ENCODE results near the gene MOCS1. TPM values are rescaled to one million over a fixed set of nuclear protein-coding genes. Genes with fewer than 3 reads are reported as not detected.
"Not testable (repeated sequence)": the region's sequence is repeated elsewhere in the genome, so short reads cannot be mapped to it uniquely, and the experiment has no call there.

Gene MOCS1
- total RNA-seq (2014; rRNA removed; shearing (Covaris generic)), result 5.9 and 7.0 TPM in 2 replicates

DNA sequence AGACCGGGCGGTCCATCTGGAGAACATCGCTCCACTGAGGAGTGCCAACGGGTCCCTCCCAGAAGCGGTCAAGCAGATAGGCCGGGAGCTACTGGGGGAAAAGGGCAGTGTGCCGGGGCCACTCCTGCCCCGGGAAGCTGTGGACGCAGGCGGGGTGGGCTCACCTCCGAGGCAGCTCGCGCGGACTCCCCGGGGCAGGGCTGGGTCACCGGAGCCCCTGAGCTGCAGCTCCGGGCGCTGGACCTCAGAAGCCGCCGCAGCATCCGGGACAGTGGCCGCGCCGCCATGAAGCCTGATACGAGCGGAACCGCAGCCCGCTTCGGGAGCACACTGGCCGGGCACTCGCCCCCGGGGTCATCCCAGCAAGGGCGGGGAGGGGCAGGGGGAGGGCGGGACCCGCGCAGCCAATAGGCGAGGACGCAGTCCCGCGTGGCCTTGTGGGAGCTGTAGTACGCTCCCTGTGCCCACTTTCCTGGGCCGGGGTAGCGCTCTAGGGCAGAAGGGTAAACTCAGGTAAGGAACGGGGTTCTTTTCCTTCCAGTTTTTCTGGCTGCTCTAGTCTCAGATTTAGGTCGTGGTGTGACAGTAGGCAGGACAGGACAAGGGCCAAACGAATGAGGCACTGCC, at the start of gene MOCS1:
MOCS1 (minus strand) TSS at position 332 of the 627 bp plus-strand sequence; CDS start at position 287, 45 bp downstream.
- peak; percentile 69 for DNase-seq (ENCODE audit: low read depth)

DNA sequence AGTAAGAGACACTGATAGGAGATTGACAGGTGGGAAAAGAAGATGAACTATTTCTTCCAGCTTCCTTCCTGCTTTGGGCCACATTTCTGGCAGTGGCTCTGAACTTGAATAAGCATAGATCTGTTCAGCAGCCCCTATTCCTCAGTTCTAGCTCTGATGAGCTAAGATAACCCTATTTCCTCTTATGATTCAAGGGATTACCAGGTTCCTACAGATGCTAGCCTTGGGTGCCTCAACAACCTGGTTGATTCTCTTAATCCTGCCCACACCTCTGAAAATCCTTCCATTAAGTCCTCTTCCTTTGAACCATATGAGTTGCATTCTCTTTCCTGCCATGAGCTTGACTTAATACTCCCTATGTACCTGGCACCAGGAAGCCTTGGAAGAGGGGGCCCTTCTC, 49.8 kb upstream of the MOCS1 start:
- DNase-seq (ENCODE audit: low read depth), result no peak

DNA sequence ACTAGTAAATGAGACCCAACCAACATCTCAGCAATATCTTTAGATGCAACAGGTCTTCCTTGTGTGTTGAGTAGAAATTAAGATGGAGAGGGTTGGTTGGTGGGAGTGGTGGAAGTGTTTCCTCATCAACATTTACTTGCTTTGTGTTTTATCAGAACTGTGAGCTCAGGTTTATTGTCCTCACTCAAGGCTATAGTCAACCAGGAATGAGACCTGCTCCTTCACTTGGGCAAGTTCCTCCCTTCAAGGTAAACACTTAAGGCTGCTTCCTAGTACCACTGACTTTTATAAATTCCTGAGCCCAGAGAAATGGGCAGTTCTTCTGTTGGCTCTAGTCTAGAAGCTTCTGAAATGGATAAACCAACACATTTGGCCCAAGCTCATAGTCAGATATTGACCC, 48.9 kb upstream of the MOCS1 start:
- no peak for DNase-seq (ENCODE audit: low read depth)

DNA sequence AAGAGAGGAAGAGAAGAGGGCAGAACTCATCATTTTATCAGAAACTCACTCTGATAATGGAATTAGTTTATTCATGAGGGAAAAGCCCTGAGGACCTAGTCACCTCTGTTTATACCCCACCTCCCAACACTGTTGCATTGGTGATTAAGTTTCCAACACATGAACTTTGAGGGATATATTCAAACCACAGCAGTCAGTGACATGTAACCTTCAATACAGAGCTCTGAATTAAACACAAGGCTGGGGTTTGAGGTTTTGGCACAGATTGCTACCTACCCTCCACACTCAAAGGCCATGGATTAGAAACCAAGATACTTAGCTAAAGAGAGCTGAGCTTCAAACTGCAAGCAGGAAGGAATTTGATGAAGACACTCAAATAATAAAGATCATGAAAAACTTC, 48.5 kb upstream of the MOCS1 start:
- DNase-seq (ENCODE audit: low read depth), result no peak

DNA sequence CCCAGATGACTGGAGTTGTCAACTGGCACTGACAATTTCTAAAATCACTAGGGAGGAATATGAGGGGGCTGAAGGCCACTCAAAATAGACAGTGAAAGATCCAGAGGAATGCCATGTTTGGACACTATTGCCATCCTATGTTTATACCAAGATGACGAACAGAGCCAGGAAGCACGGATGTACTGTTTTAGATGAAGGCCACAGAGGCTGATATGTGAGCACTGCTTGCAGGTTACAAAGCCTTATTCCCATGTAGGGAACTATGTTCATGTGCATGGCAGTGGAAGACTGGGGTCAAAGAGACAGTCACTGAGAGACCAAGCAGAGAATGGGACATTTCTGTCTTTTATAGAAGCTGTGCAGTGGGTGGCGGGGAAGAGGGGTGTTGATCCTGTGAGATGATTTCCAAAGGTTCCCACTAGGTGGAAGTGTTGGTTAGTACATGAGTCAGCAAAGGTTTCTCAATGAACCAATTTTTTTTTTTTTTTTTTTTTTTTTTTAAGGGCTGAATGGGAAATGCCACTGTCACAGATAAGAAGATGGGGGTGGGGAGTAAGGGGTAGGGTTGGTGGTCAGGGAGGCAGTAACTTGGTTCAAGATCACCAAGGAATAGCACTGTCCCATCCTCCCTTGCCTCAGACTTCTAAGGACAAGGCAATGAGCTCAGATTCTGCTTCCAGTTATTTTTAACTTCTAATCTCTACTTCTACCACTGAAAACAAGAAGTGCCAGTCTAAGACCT, 46.7 kb upstream of the MOCS1 start:
- peak; percentile 58 for DNase-seq (ENCODE audit: low read depth)

DNA sequence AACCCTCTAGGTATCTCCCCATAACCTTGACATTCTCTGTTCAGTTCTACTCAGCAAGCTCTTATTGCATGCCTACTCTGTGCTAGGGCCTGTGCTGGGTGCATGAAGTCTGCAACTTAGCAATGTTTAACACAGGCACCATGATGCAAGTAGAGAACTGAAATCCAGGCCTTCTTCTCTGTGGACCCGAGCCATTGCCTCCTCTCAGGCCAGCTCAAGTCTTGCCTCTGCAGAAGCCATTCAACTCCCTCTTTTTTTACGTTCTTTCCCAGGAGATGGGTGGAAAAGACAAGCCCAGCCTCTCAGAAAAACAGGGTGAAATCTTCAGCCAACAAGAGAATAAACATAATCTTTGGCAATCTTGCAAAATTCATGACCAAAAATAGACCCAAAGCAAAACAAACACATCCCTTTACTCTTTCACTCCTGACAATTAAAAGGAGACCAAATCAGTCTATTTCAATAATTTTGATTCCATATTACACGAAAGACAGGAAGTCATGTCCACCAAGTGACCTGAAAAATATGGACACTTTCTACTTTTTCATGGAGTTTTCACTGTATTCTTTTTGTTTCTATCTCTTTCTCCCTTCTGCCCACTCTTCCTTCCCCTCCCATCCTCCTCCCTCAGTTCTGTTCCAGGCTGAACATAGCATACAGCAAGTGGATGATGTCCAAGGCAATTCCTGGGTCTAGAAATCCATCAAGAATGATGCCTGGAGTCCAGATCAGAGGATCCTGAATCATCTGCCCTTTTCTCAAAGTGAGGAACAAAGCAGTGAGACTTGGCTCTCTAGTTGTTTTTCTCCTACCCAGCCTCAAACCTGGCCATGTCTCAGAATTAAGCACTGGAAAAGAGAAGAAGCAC, 45.4 kb upstream of the MOCS1 start:
- no peak for DNase-seq (ENCODE audit: low read depth)

DNA sequence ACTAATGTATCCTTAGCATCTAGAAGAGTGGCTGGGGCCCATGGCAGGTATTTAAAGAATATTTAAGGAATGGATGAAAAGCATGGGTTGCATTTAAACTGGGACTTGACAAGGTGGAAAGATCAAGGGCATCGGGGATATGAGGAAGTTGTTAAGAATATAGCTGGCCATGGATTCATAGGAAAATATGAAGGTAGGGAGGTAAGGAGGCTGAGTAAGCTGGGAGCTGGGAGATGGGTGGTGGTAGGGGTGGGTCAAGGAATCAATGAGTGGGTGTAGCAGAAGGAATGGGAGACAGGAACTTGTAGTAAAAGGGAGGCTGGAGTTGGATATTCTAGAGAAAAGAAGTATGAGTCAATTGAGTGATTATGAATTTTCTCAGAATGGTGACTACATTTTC, 44.0 kb upstream of the MOCS1 start:
- DNase-seq (ENCODE audit: low read depth), result no peak

DNA sequence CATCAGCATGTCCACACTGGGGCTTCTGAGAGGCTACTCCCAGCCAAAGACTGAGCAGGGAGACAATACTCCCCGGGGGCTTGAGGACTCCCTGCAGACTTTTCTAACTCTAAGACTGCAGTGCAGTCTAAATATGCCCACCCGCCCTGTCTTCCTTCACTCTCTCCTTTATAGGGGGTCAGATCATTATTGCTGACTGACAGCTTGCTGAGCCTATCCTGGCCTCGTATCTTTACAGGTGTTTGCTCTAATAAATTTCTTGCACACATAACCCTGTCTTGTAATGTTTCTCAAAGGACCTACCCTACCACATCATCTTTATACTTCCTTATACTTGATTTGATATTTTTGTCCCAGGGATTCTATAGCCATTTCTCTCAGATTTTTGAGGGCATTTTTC, 39.4 kb upstream of the MOCS1 start:
- no peak for DNase-seq (ENCODE audit: low read depth)

DNA sequence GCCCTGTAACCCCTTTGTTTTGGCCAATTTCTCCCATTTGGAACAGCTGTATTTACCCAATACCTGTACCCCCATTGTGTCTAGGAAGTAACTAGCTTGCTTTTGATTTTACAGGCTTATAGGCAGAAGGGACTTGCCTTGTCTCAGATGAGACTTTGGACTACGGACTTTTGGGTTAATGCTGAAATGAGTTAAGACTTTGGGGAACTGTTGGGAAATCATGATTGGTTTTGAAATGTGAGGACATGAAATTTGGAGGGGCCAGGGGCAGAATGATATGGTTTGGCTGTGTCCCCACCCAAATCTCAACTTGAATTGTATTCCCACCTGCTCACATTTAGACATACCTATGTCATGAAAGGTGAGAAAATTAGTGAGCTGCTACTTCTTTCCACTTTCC, 38.5 kb upstream of the MOCS1 start:
- not testable (repeated sequence) for DNase-seq (ENCODE audit: low read depth)

DNA sequence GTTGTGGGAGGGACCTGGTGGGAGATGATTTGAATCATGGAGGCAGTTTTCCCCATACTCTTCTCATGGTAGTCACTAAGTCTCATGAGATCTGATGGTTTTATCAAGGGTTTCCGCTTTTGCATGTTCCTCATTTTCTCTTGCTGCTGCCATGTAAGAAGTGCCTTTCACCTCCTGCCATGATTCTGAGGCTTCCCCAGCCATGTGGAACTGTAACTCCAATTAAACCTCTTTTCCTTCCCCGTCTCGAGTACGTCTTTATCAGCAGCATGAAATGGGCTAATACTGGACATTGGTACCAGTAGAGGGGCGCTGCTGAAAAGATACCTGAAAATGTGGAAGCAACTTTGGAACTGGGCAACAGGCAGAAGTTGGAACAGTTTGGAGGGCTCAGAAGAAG, 36.9 kb upstream of the MOCS1 start:
- not testable (repeated sequence) for DNase-seq (ENCODE audit: low read depth)

DNA sequence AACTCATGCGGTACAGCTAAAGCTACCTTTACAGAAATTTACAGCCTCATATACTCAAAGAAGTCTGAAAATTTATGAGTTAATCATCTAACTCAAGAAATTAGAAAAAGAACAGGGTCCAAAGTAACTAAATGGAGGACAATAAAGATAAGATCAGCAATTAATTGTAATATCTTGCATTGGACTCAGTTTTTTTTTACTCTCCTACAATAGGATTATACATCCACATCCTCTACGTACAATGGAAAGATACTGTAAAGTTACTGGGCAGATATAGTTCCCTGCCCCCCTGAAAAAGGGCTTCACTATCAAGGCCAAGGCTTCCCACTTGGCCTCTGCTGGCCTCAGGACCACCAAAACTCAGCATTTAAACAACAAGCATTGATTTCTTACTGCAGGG, 31.5 kb upstream of the MOCS1 start:
- DNase-seq (ENCODE audit: low read depth), result no peak

DNA sequence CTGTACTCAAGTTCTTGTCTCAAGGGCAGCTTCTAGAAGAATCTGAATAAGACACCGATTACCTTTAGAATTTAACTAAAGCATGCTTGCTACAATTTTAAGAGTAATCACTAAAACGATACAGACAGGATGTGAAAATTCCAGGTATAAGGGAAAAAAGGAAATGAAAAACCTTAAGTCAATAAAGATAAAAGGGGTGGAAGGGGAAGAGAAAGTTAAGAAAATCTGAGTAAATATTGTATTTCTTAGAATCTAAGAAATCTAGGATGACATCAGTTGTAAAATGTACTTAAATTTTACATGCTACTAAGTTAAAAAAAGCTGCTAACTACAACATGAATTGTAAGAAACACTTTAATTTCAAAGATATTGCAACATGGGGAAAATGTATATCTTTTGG, 30.3 kb upstream of the MOCS1 start:
- DNase-seq (ENCODE audit: low read depth), result no peak

DNA sequence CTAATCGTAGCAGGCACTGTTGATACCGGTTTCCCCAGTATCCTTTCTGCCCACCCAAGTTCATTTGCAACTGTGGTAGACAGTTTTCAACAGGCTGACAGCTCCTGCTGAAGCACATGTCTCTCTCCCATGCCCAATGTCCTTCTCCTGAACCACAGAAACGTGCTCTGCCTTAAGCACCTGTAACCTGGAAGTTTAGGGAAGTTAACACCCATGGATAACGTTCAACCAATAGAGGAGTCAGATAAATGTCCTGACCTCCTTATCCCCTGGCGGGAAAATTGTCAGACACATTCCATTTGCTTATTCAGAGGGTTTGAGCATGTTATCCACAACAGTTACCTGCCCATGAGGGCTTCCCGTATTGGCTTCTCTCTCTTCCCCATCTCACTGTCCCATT, 29.8 kb upstream of the MOCS1 start:
- DNase-seq (ENCODE audit: low read depth), result no peak

DNA sequence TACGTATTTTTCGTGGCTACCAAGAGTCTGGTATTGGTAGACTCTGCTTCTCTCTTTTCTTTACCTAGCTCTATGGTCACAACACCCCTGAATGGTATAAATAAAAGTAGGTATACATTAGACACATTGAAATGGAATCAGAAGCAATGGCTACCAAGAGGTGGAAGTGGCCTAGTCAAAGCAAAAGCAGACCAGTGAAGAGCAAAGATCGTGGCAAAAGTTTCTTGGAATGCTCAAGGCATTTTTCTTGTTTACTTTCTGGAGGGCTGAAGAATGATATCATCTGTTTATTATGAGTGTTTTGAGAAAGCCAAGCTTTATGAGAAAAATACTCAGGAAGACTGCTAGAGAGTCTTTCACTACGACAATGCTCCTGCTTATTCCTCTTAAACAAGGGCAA, 28.6 kb upstream of the MOCS1 start:
- peak; percentile 62 for DNase-seq (ENCODE audit: low read depth)

DNA sequence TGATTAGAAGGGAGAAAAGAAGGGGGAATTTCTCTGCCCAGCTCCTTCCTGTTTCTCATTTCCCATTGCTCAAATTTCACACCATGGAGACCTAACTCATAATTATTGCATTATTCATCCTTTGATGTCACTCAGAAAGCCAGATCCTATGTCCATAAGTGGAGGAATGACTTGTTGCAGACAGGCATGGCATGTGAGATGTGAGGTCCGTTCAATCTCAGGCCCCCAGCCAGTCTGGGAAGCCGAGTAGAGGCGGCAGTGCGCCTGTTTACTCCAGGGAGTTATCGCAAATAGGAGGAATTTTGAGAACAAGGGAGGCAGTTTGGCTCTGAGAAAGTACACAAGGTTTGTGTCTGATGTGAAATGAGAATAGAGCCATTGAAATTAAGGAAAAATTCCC, 26.9 kb upstream of the MOCS1 start:
- DNase-seq (ENCODE audit: low read depth), result peak; percentile 52

DNA sequence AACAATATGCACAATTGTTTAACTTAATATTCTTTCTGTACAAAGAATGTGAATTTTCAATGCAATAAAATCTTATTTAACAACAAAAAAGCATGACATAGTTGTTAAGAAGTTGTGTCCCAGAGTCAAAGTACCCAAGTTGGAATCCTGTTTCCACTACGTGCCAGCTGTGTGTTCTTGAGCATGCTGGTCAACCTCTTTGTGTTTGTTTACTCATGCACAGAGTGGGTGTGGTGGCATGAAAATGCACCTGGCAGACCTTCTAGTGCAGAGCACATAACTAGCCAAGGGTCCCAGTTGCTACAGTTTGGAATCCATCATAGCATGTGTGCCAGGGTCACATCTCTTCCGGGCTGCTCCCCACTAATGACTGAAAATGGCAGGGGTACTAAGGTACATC, 24.7 kb upstream of the MOCS1 start:
- DNase-seq (ENCODE audit: low read depth), result no peak

DNA sequence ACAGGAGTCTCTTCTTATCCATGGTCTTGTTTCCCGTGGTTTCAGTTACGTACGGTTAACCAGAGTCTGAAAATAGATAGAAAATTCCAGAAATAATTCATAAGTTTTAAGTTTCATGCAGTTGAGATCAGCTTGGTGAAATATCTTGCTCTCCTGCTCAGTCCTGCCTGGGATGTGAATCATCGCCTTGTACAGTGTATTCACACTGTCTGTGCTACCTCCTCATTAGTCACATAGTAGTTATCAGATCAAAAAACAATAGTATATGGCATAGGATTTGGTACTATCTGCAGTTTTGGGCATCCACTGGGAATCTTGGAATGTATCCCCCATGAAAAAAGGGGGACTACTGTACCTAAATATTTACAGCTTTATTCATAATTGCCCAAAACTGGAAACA, 22.7 kb upstream of the MOCS1 start:
- peak; percentile 29 for DNase-seq (ENCODE audit: low read depth)

DNA sequence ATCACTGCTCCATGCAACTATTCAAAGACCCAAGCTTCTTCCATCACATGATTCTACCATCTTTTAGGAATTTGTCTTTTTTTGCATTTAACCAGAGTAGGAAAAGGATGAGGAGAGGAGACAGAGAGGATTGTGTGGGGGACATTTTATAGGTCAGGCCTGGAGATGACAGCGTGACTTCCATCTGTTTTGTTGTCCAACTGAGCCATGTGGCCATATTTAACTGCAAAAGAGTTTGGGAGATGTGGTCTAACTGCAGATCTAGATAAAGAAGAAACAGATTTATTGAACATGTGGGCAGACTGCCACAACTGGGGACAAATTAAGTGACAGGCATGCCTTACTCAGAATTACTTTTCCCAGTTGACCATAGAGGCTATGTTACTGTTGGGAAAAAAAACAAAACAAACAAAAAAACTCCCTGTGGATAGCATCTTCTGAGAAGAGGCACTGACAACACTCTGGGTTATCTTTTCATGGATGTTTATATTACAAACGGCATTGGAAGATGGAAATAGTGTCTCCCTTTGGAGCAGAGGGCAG, 18.9 kb upstream of the MOCS1 start:
- DNase-seq (ENCODE audit: low read depth), result no peak

DNA sequence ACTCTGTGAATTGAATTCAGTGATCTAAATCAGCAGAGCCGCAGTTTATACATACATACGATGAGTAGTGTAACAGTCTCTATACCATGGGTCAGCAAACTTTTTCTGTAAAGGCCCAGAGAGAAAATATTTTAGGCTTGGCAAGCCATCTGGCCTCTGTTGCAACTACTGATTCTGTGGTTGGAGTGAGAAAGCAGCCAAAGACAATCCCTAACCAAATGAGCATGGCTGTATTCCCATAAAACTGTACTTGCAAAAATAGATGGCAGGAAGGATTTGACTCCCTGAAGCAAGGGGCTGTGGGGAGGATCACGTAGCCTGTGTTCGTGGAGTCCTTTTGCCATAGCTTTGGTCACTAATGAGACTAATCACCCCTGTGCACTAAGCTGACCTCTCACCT, 17.9 kb upstream of the MOCS1 start:
- no peak for DNase-seq (ENCODE audit: low read depth)

DNA sequence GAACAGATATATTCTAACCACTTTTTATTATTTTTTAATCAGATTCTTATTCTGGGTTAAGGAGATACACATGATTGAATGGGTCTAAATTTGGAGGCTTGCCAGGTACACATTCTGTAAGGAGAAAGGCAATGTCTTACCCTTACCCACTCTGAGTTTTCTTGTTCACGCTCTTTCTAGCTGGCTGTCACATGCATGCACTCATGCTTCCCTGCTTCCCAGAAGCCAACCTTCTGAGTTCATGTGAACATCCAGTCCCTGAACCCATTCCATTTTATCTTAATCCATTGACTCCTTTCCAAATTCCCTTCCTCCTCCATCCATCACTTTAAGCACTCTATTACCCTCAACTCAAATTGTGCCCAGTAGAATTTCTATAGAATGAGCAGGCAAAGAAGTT, 17.5 kb upstream of the MOCS1 start:
- DNase-seq (ENCODE audit: low read depth), result no peak

DNA sequence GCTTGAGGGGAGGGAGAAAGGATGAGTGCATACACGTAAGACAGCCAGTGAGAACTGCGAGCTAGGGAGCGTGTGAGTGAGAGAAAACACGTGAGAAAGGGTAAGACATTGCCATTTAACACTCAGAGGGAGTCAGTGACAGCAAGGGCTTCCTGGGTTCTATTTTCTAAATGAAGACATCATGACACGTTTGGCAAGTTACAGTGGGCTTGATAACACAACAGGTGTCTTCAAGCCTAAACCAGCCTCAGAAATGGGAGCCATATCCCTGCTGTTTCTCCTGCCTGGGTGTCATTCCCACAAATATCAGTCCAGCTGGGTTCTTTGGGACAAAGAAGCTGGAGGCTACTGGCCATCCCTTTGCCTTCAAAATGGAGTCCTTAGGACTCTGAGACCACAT, 16.9 kb upstream of the MOCS1 start:
- no peak for DNase-seq (ENCODE audit: low read depth)

DNA sequence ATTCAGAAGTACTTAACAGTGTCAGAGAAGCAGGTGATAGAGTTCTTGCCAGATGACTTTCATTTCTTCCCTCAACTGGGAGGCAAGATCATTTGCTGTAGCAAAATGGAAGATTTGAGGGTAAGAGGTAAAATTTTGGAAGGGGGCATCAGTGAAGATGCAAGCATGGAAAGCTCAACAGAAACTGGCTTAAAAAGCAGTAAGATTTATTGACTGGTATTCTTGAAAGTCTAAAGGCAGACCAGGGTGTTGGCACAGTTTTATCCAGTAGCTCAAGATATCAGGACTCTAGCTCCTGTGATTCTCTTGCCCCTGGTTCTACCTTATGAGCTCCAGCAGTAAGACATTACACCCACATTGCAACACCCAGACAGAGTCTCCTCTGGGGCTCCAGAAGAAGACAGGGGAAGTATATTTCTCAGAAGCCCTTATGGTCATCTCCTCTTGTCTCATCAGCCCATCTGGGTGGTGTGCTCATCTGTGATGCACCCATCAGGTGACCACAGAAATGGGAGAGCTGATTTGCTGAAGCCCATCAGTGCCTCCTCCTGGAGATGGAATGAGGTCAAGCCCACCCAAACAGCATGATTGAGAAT, 16.0 kb upstream of the MOCS1 start:
- DNase-seq (ENCODE audit: low read depth), result no peak

Data from M059J (cell line).